B cell (primary cell): ENCODE data around the gene FLG2.

Source experiments
- CTCF ChIP-seq: fragments of 200-600 bp; IDR thresholded peaks from one replicate; pipeline ENCODE4 v1.8.0; 2022; ENCODE audit warnings: antibody characterized with exemption, mild to moderate bottlenecking
- EZH2 ChIP-seq: IDR thresholded peaks from 2 replicates; pipeline ENCODE4 v1.6.1; 2012; ENCODE audit warnings: borderline replicate concordance, low read depth, mild to moderate bottlenecking, moderate library complexity, low read length; ENCODE audit not compliant: insufficient read depth, poor library complexity, severe bottlenecking

DNA sequence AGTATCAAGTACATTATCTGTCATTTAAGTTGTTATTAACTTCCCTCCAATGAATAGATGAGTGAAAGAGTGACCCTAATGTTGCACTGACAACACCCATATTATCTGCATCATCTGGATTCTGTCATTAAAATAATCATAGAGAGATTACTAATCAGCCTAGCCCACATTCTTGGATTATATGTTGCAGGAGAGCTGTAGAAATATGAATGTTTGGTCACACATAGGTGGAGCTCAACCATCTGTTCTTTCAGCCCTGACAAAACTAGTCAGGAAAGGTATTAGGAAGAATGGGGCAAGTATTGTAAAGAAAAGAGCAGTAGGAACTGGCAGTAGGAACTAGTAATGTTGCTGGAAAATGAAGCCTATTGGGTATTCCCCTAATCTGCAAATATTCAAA, 15.4 kb downstream of the FLG2 start:
- TF ChIP-seq EZH2 (no peak), CTCF (no peak)
